ENCODE results near the gene GJD3. TPM values are rescaled to one million over a fixed set of nuclear protein-coding genes. Genes with fewer than 3 reads are reported as not detected.

Gene GJD3
- total RNA-seq, 1 donor from 2014 or later: not detected

DNA sequence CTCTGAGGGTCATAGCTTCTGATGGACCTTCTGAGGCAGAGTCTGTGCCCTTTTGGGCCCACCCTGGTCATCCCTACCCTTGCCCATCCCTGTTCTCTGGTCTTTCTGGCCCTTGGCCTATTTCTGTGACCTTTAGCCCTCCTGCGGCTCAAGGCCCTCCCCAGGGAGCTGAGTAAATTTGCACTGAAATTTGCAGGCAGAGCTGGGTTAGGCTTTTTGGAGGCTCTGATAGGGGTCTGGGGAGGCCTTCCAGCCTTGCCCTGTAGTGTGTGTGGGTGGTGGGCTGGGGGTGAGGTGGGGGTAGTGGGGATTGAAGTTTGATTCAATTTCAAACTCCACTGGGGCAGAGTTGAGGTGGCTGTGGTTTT lies 37.7 kb downstream of the GJD3 start:
- intact Hi-C loops (cut with micrococcal nuclease): loop anchor here (1.0 kb wide), 1 partner anchor 9 kb away; no protein-coding TSS in a partner anchor

GRCh38 chr17:40326014-40326831 lies 38.3 kb downstream of the GJD3 start:
- intact Hi-C loops (cut with micrococcal nuclease): no loop called here

GRCh38 chr17:40325156-40326013 lies 39.2 kb downstream of the GJD3 start:
- intact Hi-C loops (cut with micrococcal nuclease): no loop called here

- intact Hi-C loops (cut with micrococcal nuclease): loop anchor here (1.0 to 5.0 kb wide), 3 partner anchors 18 to 36 kb away; partner anchors contain the start of gene CDC6
Observed at GRCh38 chr17:40323391-40324381, 40.9 kb downstream of the GJD3 start.

- intact Hi-C loops (cut with micrococcal nuclease): loop anchor here (1.0 to 5.0 kb wide), 4 partner anchors 19 to 103 kb away; partner anchors contain the start of genes CDC6 and WIPF2
Observed at GRCh38 chr17:40322358-40323315, 41.9 kb downstream of the GJD3 start.

- intact Hi-C loops (cut with micrococcal nuclease): loop anchor here (1.0 to 5.0 kb wide), 3 partner anchors 35 to 103 kb away; partner anchors contain the start of genes CDC6 and WIPF2
Observed at GRCh38 chr17:40321961-40322357, 42.6 kb downstream of the GJD3 start.

DNA sequence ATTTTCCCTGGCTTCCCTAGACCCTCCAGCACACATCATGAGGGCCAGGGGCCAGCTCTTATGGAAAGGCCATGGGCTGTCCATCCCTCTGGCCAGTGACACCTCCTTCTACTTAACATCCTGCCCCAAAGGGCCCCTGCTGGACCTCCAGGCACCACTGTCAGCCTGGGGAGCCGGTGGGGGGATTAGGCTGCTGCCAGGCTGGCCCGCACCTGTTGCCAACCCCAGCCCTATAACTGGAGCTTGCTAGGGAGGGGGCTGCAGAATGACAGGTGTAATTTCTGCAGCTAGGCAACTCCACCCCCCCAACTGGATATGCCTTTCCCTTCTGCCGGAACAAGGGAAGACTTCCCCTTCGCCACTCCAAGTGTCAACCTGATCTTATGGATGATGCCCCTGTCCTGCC lies 43.0 kb downstream of the GJD3 start:
- intact Hi-C loops (cut with micrococcal nuclease): loop anchor here (5.0 kb wide), 2 partner anchors 34 to 36 kb away; partner anchors contain the start of gene CDC6

GRCh38 chr17:40320756-40321523 lies 43.6 kb downstream of the GJD3 start:
- intact Hi-C loops (cut with micrococcal nuclease): loop anchor here (5.0 kb wide), 2 partner anchors 34 to 36 kb away; partner anchors contain the start of gene CDC6

DNA sequence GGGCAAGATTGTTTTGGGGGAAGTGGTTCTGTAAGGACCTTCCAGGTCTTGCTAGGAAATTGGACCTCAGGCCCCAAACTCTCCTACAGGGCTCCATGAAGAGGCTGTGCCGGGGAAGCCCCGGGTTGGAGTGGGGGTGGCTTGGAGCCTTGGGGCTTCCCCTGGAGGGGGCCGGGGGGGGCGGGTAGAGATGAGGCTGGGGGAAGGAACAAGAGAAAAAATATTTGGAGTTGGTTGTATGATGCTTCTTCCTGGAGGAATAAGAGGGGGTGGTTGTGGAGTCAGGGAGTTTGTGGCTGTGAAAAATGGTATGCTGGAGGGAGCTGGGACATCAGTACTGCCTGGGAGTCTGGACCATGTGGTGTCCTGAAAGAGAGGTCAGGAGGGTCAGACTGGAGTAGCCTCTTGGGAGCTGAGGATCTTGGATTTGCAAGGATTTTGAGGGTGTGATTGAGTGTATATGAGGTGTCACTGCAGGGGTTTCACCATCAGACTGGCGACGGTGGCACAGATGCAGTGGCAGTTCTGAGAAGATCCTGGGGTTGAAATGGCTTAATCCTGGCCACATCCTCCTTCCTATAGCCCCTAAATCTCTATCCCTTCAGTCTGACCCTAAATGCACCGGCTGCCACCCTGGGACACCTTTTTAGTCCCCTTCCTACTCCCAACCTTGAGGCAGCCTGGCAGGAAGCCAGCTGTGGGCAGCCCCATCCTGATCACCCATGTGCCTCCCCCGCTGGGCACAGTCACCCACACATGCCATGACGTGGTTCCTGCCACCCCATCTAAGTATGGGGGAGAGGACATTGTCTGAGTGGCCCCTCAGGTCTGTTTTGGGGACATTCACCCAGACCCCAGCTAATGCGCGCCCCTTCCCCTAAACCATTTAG lies 44.6 kb downstream of the GJD3 start:
- intact Hi-C loops (cut with micrococcal nuclease): loop anchor here (2.0 to 5.0 kb wide), 4 partner anchors 17 to 97 kb away; partner anchors contain the start of genes CDC6 and TOP2A

DNA sequence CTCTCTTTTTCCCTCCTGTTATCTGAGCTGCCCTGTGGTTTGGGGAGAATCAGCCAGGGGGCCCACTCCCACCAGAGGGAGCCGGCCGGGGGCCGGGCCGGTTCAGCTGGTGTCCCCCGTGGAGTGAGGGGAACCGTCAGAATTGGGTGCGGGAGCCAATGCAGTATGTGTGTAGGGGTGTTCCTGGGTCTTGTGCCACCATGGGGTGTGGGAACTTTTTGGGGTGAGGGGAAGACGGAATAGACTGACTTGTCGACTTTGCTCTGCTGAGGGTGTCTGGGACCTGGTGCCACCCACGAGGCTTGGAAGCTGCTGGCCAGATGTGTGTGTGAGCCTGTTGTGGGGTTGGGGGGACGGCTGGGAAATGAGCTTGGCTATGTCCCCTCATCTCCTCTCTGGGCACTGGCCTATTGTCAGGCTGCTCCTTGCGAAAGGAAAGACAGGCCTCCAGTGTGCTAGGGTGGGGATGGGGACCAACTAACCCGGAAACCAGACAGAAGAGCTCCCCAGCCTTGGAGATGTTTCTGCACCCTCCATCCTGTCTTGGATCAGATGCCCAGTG lies 45.6 kb downstream of the GJD3 start:
- intact Hi-C loops (cut with micrococcal nuclease): loop anchor here (1.0 to 5.0 kb wide), 4 partner anchors 8 to 98 kb away; partner anchors contain the start of gene TOP2A

DNA sequence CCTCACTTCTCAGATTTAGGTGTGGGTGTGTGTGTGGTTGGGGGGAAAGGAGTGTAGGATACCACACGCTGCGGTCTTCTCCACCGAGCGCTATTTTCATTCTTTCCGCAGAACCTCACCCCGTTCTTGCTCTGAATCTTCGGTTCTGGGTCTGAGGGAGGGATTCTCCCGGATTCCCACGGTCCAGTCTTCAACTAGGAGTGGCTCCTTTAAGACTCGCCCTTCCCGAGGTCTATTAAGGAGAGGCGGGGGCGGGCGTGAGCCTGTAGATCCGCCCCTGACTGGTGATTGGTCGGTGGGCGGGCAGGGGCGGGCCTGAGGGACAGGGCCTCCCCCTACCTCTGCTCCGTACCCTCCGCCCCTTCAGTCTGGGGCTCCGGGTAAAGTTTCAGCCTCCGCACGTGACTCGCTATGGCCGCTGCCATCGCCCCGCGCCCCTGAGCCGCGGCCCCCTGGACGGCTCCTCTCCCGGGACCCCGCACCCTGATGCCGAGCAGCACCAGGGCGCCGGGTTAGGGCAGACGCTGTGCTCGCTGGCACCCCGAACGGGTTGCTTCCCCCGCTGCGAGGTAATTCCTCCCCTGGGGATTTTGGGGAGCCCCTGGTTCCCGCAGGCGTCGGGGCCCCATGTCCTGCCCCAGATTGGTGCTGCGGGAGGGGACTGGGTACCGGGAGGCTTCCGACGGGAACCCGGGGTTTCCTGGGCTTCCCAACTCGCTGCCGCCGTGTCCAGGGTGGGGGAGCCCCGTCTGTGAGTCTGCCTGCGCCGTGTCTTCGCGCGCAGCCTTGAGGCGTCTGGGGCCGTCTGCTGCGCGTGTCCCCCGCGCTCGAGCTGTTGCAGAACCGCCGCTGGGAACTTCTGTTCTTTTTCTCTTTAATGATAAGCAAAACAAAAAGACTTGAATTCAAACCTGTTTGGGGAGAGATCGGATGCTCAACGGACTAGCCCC lies 46.4 kb downstream of the GJD3 start:
- intact Hi-C loops (cut with micrococcal nuclease): loop anchor here (1.0 to 5.0 kb wide), 4 partner anchors 9 to 99 kb away; partner anchors contain the start of gene TOP2A

DNA sequence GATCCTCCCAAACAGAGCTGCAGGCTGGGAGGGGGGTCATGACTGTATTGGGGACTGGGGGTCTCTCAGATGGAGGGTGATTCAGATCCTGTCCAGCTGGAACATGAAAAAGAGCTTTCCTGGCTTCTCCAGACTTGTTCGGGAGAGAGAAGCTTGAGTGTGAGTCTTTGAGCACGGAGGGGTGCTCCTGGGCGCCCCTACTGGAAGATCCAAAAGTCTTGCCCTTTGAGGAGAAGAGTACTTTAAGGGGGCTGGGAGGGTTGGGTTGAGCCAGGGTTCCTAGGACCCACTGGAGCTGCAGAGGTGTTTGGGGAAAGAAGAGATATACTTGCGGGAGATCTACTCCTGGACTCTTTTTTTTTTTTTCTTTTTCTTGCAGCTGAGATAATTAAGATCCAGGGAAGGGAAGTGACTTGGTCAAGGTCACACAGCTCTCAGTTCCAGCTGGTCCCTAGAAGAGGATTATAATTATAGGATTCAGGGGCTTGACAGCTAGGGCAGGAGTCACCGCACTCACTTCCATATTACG lies 47.1 kb downstream of the GJD3 start:
- intact Hi-C loops (cut with micrococcal nuclease): loop anchor here (5.0 kb wide), 1 partner anchor 100 kb away; the partner anchor contains the start of gene TOP2A

DNA sequence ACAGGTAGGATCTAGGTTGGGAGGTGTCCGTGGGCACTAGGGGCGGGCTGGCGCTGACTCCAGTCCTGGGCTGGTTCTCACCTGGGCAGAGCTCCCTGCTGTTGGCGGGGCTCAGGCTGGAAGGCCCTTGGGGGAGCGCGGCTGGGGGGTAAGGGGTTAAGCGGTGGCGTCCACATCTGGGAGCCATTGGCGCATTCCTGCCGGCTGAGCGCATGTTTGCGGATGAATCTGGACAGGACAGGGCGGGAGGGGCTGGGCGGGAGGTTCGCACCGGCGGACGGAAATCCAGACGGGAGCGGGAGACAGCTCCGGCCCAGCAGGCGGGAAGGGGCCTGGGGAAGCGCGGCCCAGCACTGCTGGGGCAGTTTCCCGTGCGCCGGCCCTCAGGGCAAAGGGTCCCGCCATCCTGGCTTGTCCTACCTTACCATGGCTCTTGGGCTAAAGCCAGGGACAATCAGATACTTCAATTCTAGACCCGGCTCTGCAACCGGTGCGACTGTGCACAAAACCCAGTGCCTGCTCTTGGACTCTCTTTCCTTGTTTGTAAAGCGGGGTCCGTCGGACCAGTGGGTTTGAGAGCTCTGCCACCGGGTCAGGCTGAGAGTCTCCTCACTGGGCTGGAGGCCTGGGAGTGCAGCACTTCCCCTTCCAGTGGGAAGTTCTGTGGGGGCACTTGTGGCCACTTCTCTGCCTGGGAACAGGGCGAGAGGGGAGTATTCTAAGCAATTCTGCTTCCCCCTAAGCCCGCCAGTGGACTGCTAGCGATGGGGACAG lies 47.8 kb downstream of the GJD3 start:
- intact Hi-C loops (cut with micrococcal nuclease): loop anchor here (5.0 kb wide), 1 partner anchor 101 kb away; the partner anchor contains the start of gene TOP2A
